SK-N-SH (cell line): Measurements from ENCODE around the gene BSX. TPM values are rescaled to one million over a fixed set of nuclear protein-coding genes. Genes with fewer than 3 reads are reported as not detected.

Source experiments
- CTCF ChIA-PET: fragments of 300-600, 350-600 bp; formaldehyde crosslinking; extraction: SDS; loops from one replicate; lab custom pipeline; 2021; lab: Yijun Ruan, JAX
- POLR2A ChIA-PET: fragments of 350-600 bp; sonication (Branson Sonifier 250); formaldehyde crosslinking; extraction: SDS; loops from one replicate; lab custom pipeline; 2020; ENCODE audit warnings: antibody characterized with exemption, inconsistent platforms; lab: Yijun Ruan, JAX
- DNase-seq: peaks from one replicate; pipeline ENCODE4 v3.0.0; 2012
- H2AFZ ChIP-seq: fragments of 200-600 bp; sonication (generic); 2 replicates; pipeline ENCODE4 v1.8.1; 2016; ENCODE audit warnings: antibody characterized with exemption, mild to moderate bottlenecking, low read depth
- H3F3A ChIP-seq: fragments of 200-600 bp; sonication (generic); replicated peaks from 2 replicates; pipeline ENCODE3; 2016; ENCODE audit warnings: antibody characterized with exemption, mild to moderate bottlenecking; ENCODE audit not compliant: insufficient read depth
- H3K27ac ChIP-seq, 2 experiments: fragments of 200-500 bp in 1 of 2; fragments of 200-600 bp in 1 of 2; sonication (Bioruptor generic) in 1 of 2; sonication (generic), shearing (Covaris generic) in 1 of 2; 2 replicates each; pipeline versions ENCODE4 v1.5.1 to v1.6.1; 2014 to 2016; ENCODE audit warnings: low read depth in 2 of 2, inconsistent platforms in 1 of 2, low read length in 1 of 2, mild to moderate bottlenecking in 1 of 2, mixed read lengths in 1 of 2
- H3K27me3 ChIP-seq: fragments of 200-600 bp; sonication (generic), shearing (Covaris generic); 2 replicates; pipeline ENCODE4 v1.6.1; 2016; ENCODE audit warnings: mixed run types; ENCODE audit not compliant: insufficient read depth
- H3K36me3 ChIP-seq, 2 experiments: fragments of 200-500 bp in 1 of 2; fragments of 200-600 bp in 1 of 2; sonication (Bioruptor generic) in 1 of 2; sonication (generic) in 1 of 2; replicated peaks in 1 of 2; 2 replicates each; pipeline versions ENCODE3 to v1.5.1; 2014 to 2016; ENCODE audit warnings: low read length in 1 of 2, mild to moderate bottlenecking in 1 of 2; ENCODE audit not compliant: insufficient read depth in 2 of 2, control insufficient read depth in 1 of 2
- H3K4me1 ChIP-seq, 2 experiments: fragments of 200-500 bp in 1 of 2; fragments of 200-600 bp in 1 of 2; sonication (Bioruptor generic) in 1 of 2; sonication (generic), shearing (Covaris generic) in 1 of 2; 2 replicates each; pipeline versions ENCODE4 v1.5.1 to v1.6.1; 2014 to 2016; ENCODE audit warnings: low read depth in 1 of 2, low read length in 1 of 2, mixed run types in 1 of 2; ENCODE audit not compliant: insufficient read depth in 2 of 2, control insufficient read depth in 1 of 2
- H3K4me2 ChIP-seq: fragments of 200-600 bp; sonication (generic), shearing (Covaris generic); 2 replicates; pipeline ENCODE4 v1.6.1; 2017; ENCODE audit warnings: mixed run types
- H3K4me3 ChIP-seq, 2 experiments: fragments of 200-500 bp in 1 of 2; fragments of 200-600 bp in 1 of 2; sonication (Bioruptor generic) in 1 of 2; sonication (generic), shearing (Covaris generic) in 1 of 2; 2 replicates each; pipeline versions ENCODE4 v1.5.1 to v1.8.1; 2014 to 2016; ENCODE audit warnings: low read depth in 2 of 2, inconsistent platforms in 1 of 2, low read length in 1 of 2, mild to moderate bottlenecking in 1 of 2, mixed read lengths in 1 of 2, moderate library complexity in 1 of 2
- H3K79me2 ChIP-seq: fragments of 200-600 bp; sonication (generic); 2 replicates; pipeline ENCODE4 v1.8.1; 2017; ENCODE audit warnings: mild to moderate bottlenecking; ENCODE audit not compliant: insufficient read depth
- H3K9ac ChIP-seq: fragments of 200-600 bp; sonication (generic); 2 replicates; pipeline ENCODE4 v1.6.1; 2017; ENCODE audit warnings: mixed run types
- H3K9me2 ChIP-seq: fragments of 200-600 bp; sonication (generic); 2 replicates; pipeline ENCODE4 v1.6.1; 2017; ENCODE audit warnings: mixed run types
- H3K9me3 ChIP-seq: fragments of 200-600 bp; sonication (generic); 2 replicates; pipeline ENCODE4 v1.6.1; 2017; ENCODE audit warnings: mixed run types, mild to moderate bottlenecking, moderate library complexity
- H4K20me1 ChIP-seq: fragments of 200-600 bp; sonication (generic); 2 replicates; pipeline ENCODE4 v1.6.1; 2017; ENCODE audit warnings: mild to moderate bottlenecking, mixed run types; ENCODE audit not compliant: insufficient read depth
- CHD2 ChIP-seq: fragments of 150-350 bp; IDR thresholded peaks from 2 replicates; pipeline ENCODE4 v1.6.1; 2018; ENCODE audit warnings: low read length; ENCODE audit not compliant: partially characterized antibody
- CTCF ChIP-seq: fragments of 200-600 bp; sonication (generic); IDR thresholded peaks from 2 replicates; pipeline ENCODE4 v1.6.1; 2017; ENCODE audit warnings: antibody characterized with exemption, mild to moderate bottlenecking, moderate library complexity
- EZH2phosphoT487 ChIP-seq: fragments of 200-600 bp; sonication (generic); IDR thresholded peaks from 2 replicates; pipeline ENCODE4 v1.6.1; 2017; ENCODE audit warnings: low read depth, mixed run types, mild to moderate bottlenecking, antibody characterized with exemption, moderate library complexity, borderline replicate concordance
- FOXM1 ChIP-seq: IDR thresholded peaks from 2 replicates; pipeline ENCODE4 v1.4.0; 2012; ENCODE audit warnings: low read depth, mild to moderate bottlenecking
- GABPA ChIP-seq: IDR thresholded peaks from 2 replicates; pipeline ENCODE4 v1.4.0; 2012; ENCODE audit warnings: low read depth, mild to moderate bottlenecking
- IRF3 ChIP-seq: fragments of 150-350 bp; IDR thresholded peaks from 2 replicates; pipeline ENCODE4 v1.6.1; 2016; ENCODE audit warnings: mild to moderate bottlenecking, low read depth, low read length
- MAX ChIP-seq: IDR thresholded peaks from 2 replicates; pipeline ENCODE4 v1.4.0; 2012; ENCODE audit warnings: low read depth
- MEF2A ChIP-seq: IDR thresholded peaks from 2 replicates; pipeline ENCODE4 v1.4.0; 2012; ENCODE audit warnings: low read depth, borderline replicate concordance
- MXI1 ChIP-seq: IDR thresholded peaks from 2 replicates; pipeline ENCODE4 v1.6.1; 2012; ENCODE audit warnings: mild to moderate bottlenecking, low read depth, low read length, improper control_type of control experiment
- NFIC ChIP-seq: IDR thresholded peaks from 2 replicates; pipeline ENCODE4 v1.4.0; 2012; ENCODE audit warnings: borderline replicate concordance
- RAD21 ChIP-seq: IDR thresholded peaks from 2 replicates; pipeline ENCODE4 v1.6.1; 2012; ENCODE audit warnings: mild to moderate bottlenecking, low read length
- RFX5 ChIP-seq: IDR thresholded peaks from 2 replicates; pipeline ENCODE4 v1.6.1; 2012; ENCODE audit warnings: mild to moderate bottlenecking, improper control_type of control experiment, low read length
- SIN3A ChIP-seq: IDR thresholded peaks from 2 replicates; pipeline ENCODE4 v1.6.1; 2012; ENCODE audit warnings: low read depth, mild to moderate bottlenecking, low read length, moderate library complexity, borderline replicate concordance
- SMC3 ChIP-seq: IDR thresholded peaks from 2 replicates; pipeline ENCODE4 v1.6.1; 2012; ENCODE audit warnings: low read depth, low read length, improper control_type of control experiment
- ZBTB33 ChIP-seq: IDR thresholded peaks from 2 replicates; pipeline ENCODE4 v1.4.0; 2012; ENCODE audit warnings: low read depth, borderline replicate concordance
- WGBS: methylation state at CpG from one replicate; pipeline ENCODE4 v1.1.6; 2017; ENCODE audit warnings: low lambda C conversion rate; 5-methylcytosine and 5-hydroxymethylcytosine counted together
- polyA plus RNA-seq, 3 experiments: library from polyadenylated mRNA; depleted of rRNA; stranded (reverse); fragments of >200 nt; gene quantifications; 2 replicates each; pipeline ENCODE4 v1.2.3, GENCODE V29; 2012

Gene BSX
- polyA plus RNA-seq, 1 of the 3 experiments (the other 2 are of a cell fraction), result 0.16 TPM

GRCh38 chr11:122951211-122951610 is 30.4 kb downstream of the BSX start:
- CTCF ChIA-PET, result interaction anchor here (0.9 kb wide), 1 partner anchor 58 kb away, joined by 3 read pairs; no protein-coding TSS in a partner anchor
- Histone ChIP-seq H3K4me2 (no peak overlapping the region), H2AFZ (no peak overlapping the region), H4K20me1 (no peaks in the 10 kb centered on the region), H3F3A (no peaks in the 10 kb centered on the region), H3K27ac (no peak overlapping the region), H3K9ac (no peak overlapping the region), H3K27me3 (no peaks in the 10 kb centered on the region), H3K9me3 (no peaks in the 10 kb centered on the region), H3K4me1 (no peaks in the 10 kb centered on the region), H3K9me2 (no peaks in the 10 kb centered on the region), H3K4me3 (no peak overlapping the region), H3K79me2 (no peaks in the 10 kb centered on the region), H3K36me3 (peaks cover 0 to 5% of the 10 kb centered on the region in 2 experiments)
- TF ChIP-seq SIN3A, result no peak
- no peak for TF ChIP-seq MEF2A
- no peak for TF ChIP-seq RAD21
- no peak for TF ChIP-seq CTCF
- no peak for TF ChIP-seq NFIC
- TF ChIP-seq FOXM1, result no peak
- no peak for TF ChIP-seq ZBTB33
- TF ChIP-seq MAX, result no peak
- TF ChIP-seq EZH2phosphoT487, result no peak
- TF ChIP-seq MXI1, result no peak
- TF ChIP-seq RFX5, result no peak
- TF ChIP-seq GABPA, result no peak
- TF ChIP-seq SMC3, result no peak
- TF ChIP-seq CHD2, result no peak
- no peak for TF ChIP-seq IRF3
- no peak for DNase-seq
- 70% methylated on average over 2 of the region's 2 CpGs for WGBS
- POLR2A ChIA-PET, result no interaction called here
